IgD-negative memory B cell (primary cell): ENCODE measurements around the gene EZH2. TPM values are rescaled to one million over a fixed set of nuclear protein-coding genes. Genes with fewer than 3 reads are reported as not detected.

ENCODE experiments used
- H3K27ac Mint-ChIP-seq, 3 donors: one replicate each; pipeline ENCODE4 v1.8.0; 2020 to 2022; ENCODE audit warnings: mild to moderate bottlenecking in 3 of 3, mixed read lengths in 3 of 3, moderate library complexity in 1 of 3
- H3K27me3 Mint-ChIP-seq: one replicate; pipeline ENCODE4 v1.8.0; 2021; ENCODE audit warnings: mixed read lengths
- H3K36me3 Mint-ChIP-seq: one replicate; pipeline ENCODE4 v1.8.0; 2020; ENCODE audit warnings: mild to moderate bottlenecking, mixed read lengths
- H3K4me1 Mint-ChIP-seq, 3 donors: one replicate each; pipeline ENCODE4 v1.8.0; 2020 to 2022; ENCODE audit warnings: mixed read lengths in 3 of 3, mild to moderate bottlenecking in 1 of 3
- H3K4me3 Mint-ChIP-seq, 4 donors: one replicate each; pipeline ENCODE4 v1.8.0; 2020 to 2022; ENCODE audit warnings: mild to moderate bottlenecking in 4 of 4, mixed read lengths in 4 of 4, moderate library complexity in 3 of 4
- H3K9me3 Mint-ChIP-seq, 3 donors: one replicate each; pipeline ENCODE4 v1.8.0; 2020 to 2021; ENCODE audit warnings: mixed read lengths in 3 of 3, mild to moderate bottlenecking in 1 of 3
- polyA plus RNA-seq: library from polyadenylated mRNA; unstranded; fragments of 300-500 nt; fragmentation: Illumina TruSeq; gene quantifications from one replicate; pipeline ENCODE4 v1.2.3, GENCODE V29; 2021

The EZH2 gene
- polyA plus RNA-seq, 1 donor from 2014 or later = 2.6 TPM

GRCh38 chr7:148856891-148857290 is 27.2 kb downstream of the EZH2 start:
- Mint-ChIP-seq H3K4me1 (peaks cover 11 to 16% (median 13%) of the 10 kb centered on the region in 3 donors), H3K36me3 (no peaks in the 10 kb centered on the region), H3K9me3 (no peaks in the 10 kb centered on the region), H3K27ac (no peak overlapping the region), H3K4me3 (peak overlapping the region in 1 of 4 donors; percentile 29), H3K27me3 (no peaks in the 10 kb centered on the region)

GRCh38 chr7:148856578-148856881 is 27.6 kb downstream of the EZH2 start:
- Mint-ChIP-seq H3K27ac (peak overlapping the region in 1 of 3 donors; percentile 24), H3K9me3 (no peaks in the 10 kb centered on the region), H3K36me3 (no peaks in the 10 kb centered on the region), H3K27me3 (no peaks in the 10 kb centered on the region), H3K4me3 (peak overlapping the region; percentile 27 to 81 (median 58)), H3K4me1 (peaks cover 9 to 15% (median 13%) of the 10 kb centered on the region in 3 donors)

- Mint-ChIP-seq H3K36me3 (peaks cover 2% of the 10 kb centered on the region), H3K9me3 (no peaks in the 10 kb centered on the region), H3K4me3 (no peak overlapping the region), H3K27me3 (no peaks in the 10 kb centered on the region), H3K27ac (no peak overlapping the region), H3K4me1 (peaks cover 11 to 18% (median 16%) of the 10 kb centered on the region in 3 donors)
Measured at GRCh38 chr7:148854983-148855382, 29.1 kb downstream of the EZH2 start.

GRCh38 chr7:148852272-148852671 is 31.8 kb downstream of the EZH2 start:
- Mint-ChIP-seq H3K4me1 (peaks cover 11 to 26% (median 20%) of the 10 kb centered on the region in 3 donors), H3K27ac (no peak overlapping the region), H3K4me3 (no peak overlapping the region)

GRCh38 chr7:148850564-148850963 is 33.5 kb downstream of the EZH2 start:
- H3K36me3 Mint-ChIP-seq = peaks cover 2% of the 10 kb centered on the region
- no peak overlapping the region for H3K27ac Mint-ChIP-seq
- no peak overlapping the region for H3K4me3 Mint-ChIP-seq
- H3K27me3 Mint-ChIP-seq = no peaks in the 10 kb centered on the region
- peaks cover 8 to 28% (median 17%) of the 10 kb centered on the region in 3 donors for H3K4me1 Mint-ChIP-seq
- H3K9me3 Mint-ChIP-seq = no peaks in the 10 kb centered on the region

More at GRCh38 chr7:148852272-148852671, 31.8 kb downstream of the EZH2 start:
- no peaks in the 10 kb centered on the region for H3K9me3 Mint-ChIP-seq
- peaks cover 2% of the 10 kb centered on the region for H3K36me3 Mint-ChIP-seq
- no peaks in the 10 kb centered on the region for H3K27me3 Mint-ChIP-seq

GRCh38 chr7:148849393-148850098 is 34.5 kb downstream of the EZH2 start:
- Mint-ChIP-seq H3K36me3 (peaks cover 2% of the 10 kb centered on the region), H3K9me3 (no peaks in the 10 kb centered on the region), H3K4me3 (peak overlapping the region in 1 of 4 donors; percentile 18), H3K27ac (no peak overlapping the region), H3K27me3 (no peaks in the 10 kb centered on the region), H3K4me1 (peaks cover 8 to 28% (median 17%) of the 10 kb centered on the region in 3 donors)

- Mint-ChIP-seq H3K36me3 (peaks cover 2% of the 10 kb centered on the region), H3K4me1 (peaks cover 8 to 28% (median 17%) of the 10 kb centered on the region in 3 donors), H3K27ac (no peak overlapping the region), H3K27me3 (no peaks in the 10 kb centered on the region), H3K4me3 (no peak overlapping the region), H3K9me3 (no peaks in the 10 kb centered on the region)
Measured at GRCh38 chr7:148847815-148848734, 36.0 kb downstream of the EZH2 start.

- peak overlapping the region in 2 of 3 donors; percentile 6 to 77 for H3K27ac Mint-ChIP-seq
- no peaks in the 10 kb centered on the region for H3K36me3 Mint-ChIP-seq
- H3K4me1 Mint-ChIP-seq = peaks cover 8 to 14% (median 9%) of the 10 kb centered on the region in 3 donors
Measured at GRCh38 chr7:148838905-148839304, 45.2 kb downstream of the EZH2 start.

GRCh38 chr7:148835854-148836253 is 48.2 kb downstream of the EZH2 start:
- no peak overlapping the region for H3K27ac Mint-ChIP-seq

More at GRCh38 chr7:148838905-148839304, 45.2 kb downstream of the EZH2 start:
- Mint-ChIP-seq H3K9me3 (peaks cover 0 to 5% (median 2%) of the 10 kb centered on the region in 3 donors), H3K27me3 (no peaks in the 10 kb centered on the region), H3K4me3 (peak overlapping the region in 1 of 4 donors; percentile 27)

GRCh38 chr7:148834605-148835004 is 49.5 kb downstream of the EZH2 start:
- no peak overlapping the region for H3K27ac Mint-ChIP-seq
- no peaks in the 10 kb centered on the region for H3K36me3 Mint-ChIP-seq
- no peaks in the 10 kb centered on the region for H3K27me3 Mint-ChIP-seq
- no peak overlapping the region for H3K4me3 Mint-ChIP-seq
- peaks cover 0 to 5% (median 2%) of the 10 kb centered on the region in 3 donors for H3K9me3 Mint-ChIP-seq
- peaks cover 6 to 14% (median 8%) of the 10 kb centered on the region in 3 donors for H3K4me1 Mint-ChIP-seq

More at GRCh38 chr7:148835854-148836253, 48.2 kb downstream of the EZH2 start:
- Mint-ChIP-seq H3K27me3 (no peaks in the 10 kb centered on the region), H3K4me3 (no peak overlapping the region), H3K36me3 (no peaks in the 10 kb centered on the region), H3K9me3 (peaks cover 0 to 5% (median 2%) of the 10 kb centered on the region in 3 donors), H3K4me1 (peaks cover 6 to 14% (median 8%) of the 10 kb centered on the region in 3 donors)

- H3K36me3 Mint-ChIP-seq = no peaks in the 10 kb centered on the region
- no peaks in the 10 kb centered on the region for H3K9me3 Mint-ChIP-seq
- H3K27ac Mint-ChIP-seq = no peak overlapping the region
- H3K27me3 Mint-ChIP-seq = no peaks in the 10 kb centered on the region
- no peaks in the 10 kb centered on the region for H3K4me1 Mint-ChIP-seq
- no peak overlapping the region for H3K4me3 Mint-ChIP-seq
Measured at GRCh38 chr7:148831782-148832181, 52.3 kb downstream of the EZH2 start.

GRCh38 chr7:148830897-148831692 is 53.0 kb downstream of the EZH2 start:
- H3K4me1 Mint-ChIP-seq = no peaks in the 10 kb centered on the region
- H3K27ac Mint-ChIP-seq = no peak overlapping the region
- H3K36me3 Mint-ChIP-seq = no peaks in the 10 kb centered on the region
- H3K4me3 Mint-ChIP-seq = no peak overlapping the region
- no peaks in the 10 kb centered on the region for H3K9me3 Mint-ChIP-seq
- H3K27me3 Mint-ChIP-seq = no peaks in the 10 kb centered on the region

GRCh38 chr7:148828965-148829364 is 55.1 kb downstream of the EZH2 start:
- H3K27me3 Mint-ChIP-seq = no peaks in the 10 kb centered on the region
- no peaks in the 10 kb centered on the region for H3K36me3 Mint-ChIP-seq
- no peaks in the 10 kb centered on the region for H3K4me1 Mint-ChIP-seq
- no peaks in the 10 kb centered on the region for H3K9me3 Mint-ChIP-seq
- no peak overlapping the region for H3K27ac Mint-ChIP-seq
- no peak overlapping the region for H3K4me3 Mint-ChIP-seq

GRCh38 chr7:148825338-148825737 is 58.8 kb downstream of the EZH2 start:
- H3K9me3 Mint-ChIP-seq = no peaks in the 10 kb centered on the region
- no peaks in the 10 kb centered on the region for H3K27me3 Mint-ChIP-seq
- H3K4me3 Mint-ChIP-seq = no peak overlapping the region
- no peak overlapping the region for H3K27ac Mint-ChIP-seq
- peaks cover 2% of the 10 kb centered on the region for H3K36me3 Mint-ChIP-seq
- no peaks in the 10 kb centered on the region for H3K4me1 Mint-ChIP-seq
